Measurements from ENCODE around the gene AQP12A. TPM values are rescaled to one million over a fixed set of nuclear protein-coding genes. Genes with fewer than 3 reads are reported as not detected.

AQP12A gene
- total RNA-seq, 2 experiments from 2014 or later: not detected

DNA sequence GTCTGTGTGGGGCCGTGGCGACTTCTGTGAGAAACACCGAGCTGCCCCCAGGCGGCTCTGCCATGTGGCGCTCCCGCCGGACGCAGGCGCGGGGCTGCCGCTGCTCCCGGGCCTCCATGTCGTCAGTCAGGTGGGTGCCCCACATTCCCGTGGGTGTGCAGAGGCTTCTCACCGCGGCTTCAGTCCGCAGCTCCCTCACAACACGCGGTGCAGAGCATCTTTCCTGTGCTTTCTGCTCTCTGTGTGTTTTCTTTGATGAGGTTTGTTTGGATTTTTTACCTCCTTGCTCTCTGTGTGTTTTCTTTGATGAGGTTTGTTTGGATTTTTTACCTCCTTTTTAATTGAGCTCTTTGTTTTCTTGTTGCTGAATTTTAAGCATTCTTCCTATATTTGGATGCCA is 13.0 kb downstream of the AQP12A start:
- DNase-seq (peak; percentile 58), ATAC-seq (peak; percentile 58)
- Mint-ChIP-seq H3K27ac (no peak overlapping the region), H3K36me3 (ENCODE audit: low read depth) (no peaks in the 10 kb centered on the region), H3K27me3 (peaks cover 12% of the 10 kb centered on the region), H3K9me3 (no peaks in the 10 kb centered on the region), H3K4me1 (ENCODE audit: low read depth) (peaks cover 13% of the 10 kb centered on the region), H3K4me3 (peak overlapping the region; percentile 18)
- ChIA-PET CTCF (interaction anchor here (0.8 to 1.3 kb wide), 3 partner anchors 117 to 147 kb away, joined by 3 to 4 read pairs (median 3); no protein-coding TSS in a partner anchor), POLR2A (interaction anchor here (0.6 kb wide), 1 partner anchor 57 kb away, joined by 3 read pairs; no protein-coding TSS in a partner anchor)
- TF ChIP-seq, protein P1, sequence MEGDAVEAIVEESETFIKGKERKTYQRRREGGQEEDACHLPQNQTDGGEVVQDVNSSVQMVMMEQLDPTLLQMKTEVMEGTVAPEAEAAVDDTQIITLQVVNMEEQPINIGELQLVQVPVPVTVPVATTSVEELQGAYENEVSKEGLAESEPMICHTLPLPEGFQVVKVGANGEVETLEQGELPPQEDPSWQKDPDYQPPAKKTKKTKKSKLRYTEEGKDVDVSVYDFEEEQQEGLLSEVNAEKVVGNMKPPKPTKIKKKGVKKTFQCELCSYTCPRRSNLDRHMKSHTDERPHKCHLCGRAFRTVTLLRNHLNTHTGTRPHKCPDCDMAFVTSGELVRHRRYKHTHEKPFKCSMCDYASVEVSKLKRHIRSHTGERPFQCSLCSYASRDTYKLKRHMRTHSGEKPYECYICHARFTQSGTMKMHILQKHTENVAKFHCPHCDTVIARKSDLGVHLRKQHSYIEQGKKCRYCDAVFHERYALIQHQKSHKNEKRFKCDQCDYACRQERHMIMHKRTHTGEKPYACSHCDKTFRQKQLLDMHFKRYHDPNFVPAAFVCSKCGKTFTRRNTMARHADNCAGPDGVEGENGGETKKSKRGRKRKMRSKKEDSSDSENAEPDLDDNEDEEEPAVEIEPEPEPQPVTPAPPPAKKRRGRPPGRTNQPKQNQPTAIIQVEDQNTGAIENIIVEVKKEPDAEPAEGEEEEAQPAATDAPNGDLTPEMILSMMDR (IDR thresholded peaks at IDR 0.05): no peak
- intact Hi-C loops (cut with micrococcal nuclease): no loop called here

DNA sequence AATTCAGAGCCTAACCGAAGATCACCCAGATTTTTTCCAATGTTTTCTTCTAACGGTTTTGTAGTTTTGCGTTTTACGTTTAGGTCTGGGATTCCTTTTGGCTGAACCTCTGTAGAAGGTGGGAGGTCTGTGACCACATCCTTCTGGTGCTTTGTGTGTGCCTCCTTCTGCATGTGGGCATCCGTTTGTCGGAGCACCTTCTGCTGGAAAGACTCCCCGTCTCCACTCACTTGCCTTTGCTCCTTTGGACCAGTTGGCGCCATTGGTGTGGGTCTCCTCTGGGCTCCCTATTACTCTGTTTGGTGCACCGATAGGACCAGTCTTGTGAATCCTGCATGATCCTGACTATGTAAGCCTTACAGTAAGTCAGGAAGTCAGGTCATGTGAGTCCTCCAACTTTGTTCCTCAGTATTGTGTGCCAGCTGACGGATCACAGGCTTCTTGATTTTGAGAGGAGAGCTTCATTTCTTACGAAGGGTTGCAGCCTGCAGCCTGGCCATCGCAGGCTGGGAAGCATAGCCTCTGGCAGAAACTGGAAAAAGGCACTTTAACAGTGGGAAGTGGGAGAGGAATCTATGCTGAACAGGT is 13.6 kb downstream of the AQP12A start:
- DNase-seq (peak; percentile 30), ATAC-seq (peak; percentile 60)
- intact Hi-C loops (cut with micrococcal nuclease): no loop called here

DNA sequence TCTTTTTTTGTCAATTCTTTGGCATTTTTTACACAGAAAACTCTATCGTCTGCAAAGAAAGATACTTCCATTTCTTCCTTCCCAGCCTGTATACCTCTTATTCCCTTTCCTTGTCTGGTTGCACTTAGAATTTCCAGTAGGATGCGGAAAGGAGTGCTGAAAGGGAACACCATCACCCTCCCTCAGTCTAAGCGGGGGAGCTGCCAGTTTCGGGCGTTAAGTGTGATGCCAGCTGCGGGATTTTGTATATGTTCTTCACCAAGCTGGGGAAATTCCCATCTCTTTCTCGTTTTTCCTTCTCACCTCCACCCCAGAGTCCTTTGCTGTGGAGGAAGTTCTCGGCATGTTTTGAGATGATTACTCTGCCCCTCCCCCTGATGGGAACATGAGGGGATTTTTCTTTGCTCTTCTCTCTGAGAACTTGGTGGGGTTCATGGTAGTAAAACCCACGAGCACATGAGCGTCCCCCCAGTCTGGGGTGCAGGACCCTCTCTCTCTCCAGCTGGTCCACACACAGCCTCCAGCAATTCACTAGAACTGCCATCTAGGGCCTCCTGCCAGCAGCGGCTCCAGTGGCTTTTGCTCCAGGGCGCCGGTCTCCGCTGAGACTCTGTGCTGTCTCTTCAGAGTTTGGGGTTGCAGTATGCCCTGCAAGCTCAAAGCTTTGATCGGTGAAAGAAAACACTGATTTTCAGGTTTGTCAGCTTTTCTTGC is 15.5 kb downstream of the AQP12A start:
- ATAC-seq (no peak), DNase-seq (no peak)
- intact Hi-C loops (cut with micrococcal nuclease): no loop called here
- Mint-ChIP-seq H3K4me1 (ENCODE audit: low read depth) (peaks cover 13% of the 10 kb centered on the region), H3K36me3 (ENCODE audit: low read depth) (no peaks in the 10 kb centered on the region), H3K4me3 (no peak overlapping the region), H3K27ac (no peak overlapping the region), H3K9me3 (no peaks in the 10 kb centered on the region), H3K27me3 (peaks cover 12% of the 10 kb centered on the region)
- CTCF ChIA-PET: no interaction called here
- TF ChIP-seq, protein P1 (IDR thresholded peaks at IDR 0.05): no peak
- POLR2A ChIA-PET: interaction anchor here (0.5 kb wide), 1 partner anchor 118 kb away, joined by 4 read pairs; no protein-coding TSS in a partner anchor

More for the DNA sequence above, 13.6 kb downstream of the AQP12A start:
- H3K36me3 Mint-ChIP-seq (ENCODE audit: low read depth): no peaks in the 10 kb centered on the region
- peaks cover 12% of the 10 kb centered on the region for H3K27me3 Mint-ChIP-seq
- no peak overlapping the region for H3K27ac Mint-ChIP-seq
- ChIA-PET CTCF (interaction anchor here (1.1 kb wide), 1 partner anchor 146 kb away, joined by 4 read pairs; no protein-coding TSS in a partner anchor), POLR2A (interaction anchor here (0.6 kb wide), 1 partner anchor 57 kb away, joined by 3 read pairs; no protein-coding TSS in a partner anchor)
- H3K4me3 Mint-ChIP-seq: peak overlapping the region; percentile 18
- no peaks in the 10 kb centered on the region for H3K9me3 Mint-ChIP-seq
- TF ChIP-seq, protein P1 (IDR thresholded peaks at IDR 0.05): no peak
- peaks cover 13% of the 10 kb centered on the region for H3K4me1 Mint-ChIP-seq (ENCODE audit: low read depth)

DNA sequence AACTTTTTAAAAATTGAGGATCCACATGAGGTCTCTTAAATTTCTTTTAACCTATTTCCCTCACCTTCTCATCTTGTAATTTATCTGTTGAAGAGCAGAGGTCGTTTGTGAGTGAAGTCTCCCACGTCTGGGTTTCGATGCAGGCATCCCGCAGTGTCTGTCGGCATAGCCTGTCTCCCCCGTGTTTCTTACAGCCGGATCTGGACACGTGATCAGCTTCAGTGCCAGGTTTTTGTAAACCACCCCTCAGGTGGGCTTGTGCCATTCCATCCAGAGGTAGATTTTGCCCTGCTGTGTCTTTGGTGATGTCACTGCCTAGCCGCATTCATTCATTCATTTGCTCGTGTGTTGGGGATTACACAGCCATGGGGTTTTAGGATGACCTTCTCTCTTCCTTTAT is 16.2 kb downstream of the AQP12A start:
- no peak for ATAC-seq
- DNase-seq: no peak
- POLR2A ChIA-PET: no interaction called here
- TF ChIP-seq, protein P1 (IDR thresholded peaks at IDR 0.05): no peak
- CTCF ChIA-PET: no interaction called here
- H3K36me3 Mint-ChIP-seq (ENCODE audit: low read depth): no peaks in the 10 kb centered on the region
- no peak overlapping the region for H3K27ac Mint-ChIP-seq
- peaks cover 12% of the 10 kb centered on the region for H3K27me3 Mint-ChIP-seq
- intact Hi-C loops (cut with micrococcal nuclease): no loop called here
- H3K9me3 Mint-ChIP-seq: no peaks in the 10 kb centered on the region
- H3K4me1 Mint-ChIP-seq (ENCODE audit: low read depth): peaks cover 13% of the 10 kb centered on the region
- no peak overlapping the region for H3K4me3 Mint-ChIP-seq

GRCh38 chr2:240708457-240708856 is 16.8 kb downstream of the AQP12A start:
- intact Hi-C loops (cut with micrococcal nuclease): no loop called here
- Mint-ChIP-seq H3K27me3 (peaks cover 12% of the 10 kb centered on the region), H3K4me3 (no peak overlapping the region), H3K4me1 (ENCODE audit: low read depth) (peaks cover 13% of the 10 kb centered on the region), H3K9me3 (no peaks in the 10 kb centered on the region), H3K27ac (no peak overlapping the region), H3K36me3 (ENCODE audit: low read depth) (no peaks in the 10 kb centered on the region)
- ATAC-seq: no peak
- DNase-seq: no peak
- TF ChIP-seq, protein P1 (IDR thresholded peaks at IDR 0.05): no peak
- ChIA-PET POLR2A (no interaction called here), CTCF (interaction anchor here (1.1 kb wide), 1 partner anchor 194 kb away, joined by 3 read pairs; no protein-coding TSS in a partner anchor)
